GM21786 (cell line): ENCODE measurements around the gene MGMT.

Experiments
- ATAC-seq: cut with Tn5 transposase; IDR thresholded peaks from one replicate; pipeline ENCODE4 v1.9.1; 2021; ENCODE audit not compliant: unreplicated experiment

The MGMT gene

DNA sequence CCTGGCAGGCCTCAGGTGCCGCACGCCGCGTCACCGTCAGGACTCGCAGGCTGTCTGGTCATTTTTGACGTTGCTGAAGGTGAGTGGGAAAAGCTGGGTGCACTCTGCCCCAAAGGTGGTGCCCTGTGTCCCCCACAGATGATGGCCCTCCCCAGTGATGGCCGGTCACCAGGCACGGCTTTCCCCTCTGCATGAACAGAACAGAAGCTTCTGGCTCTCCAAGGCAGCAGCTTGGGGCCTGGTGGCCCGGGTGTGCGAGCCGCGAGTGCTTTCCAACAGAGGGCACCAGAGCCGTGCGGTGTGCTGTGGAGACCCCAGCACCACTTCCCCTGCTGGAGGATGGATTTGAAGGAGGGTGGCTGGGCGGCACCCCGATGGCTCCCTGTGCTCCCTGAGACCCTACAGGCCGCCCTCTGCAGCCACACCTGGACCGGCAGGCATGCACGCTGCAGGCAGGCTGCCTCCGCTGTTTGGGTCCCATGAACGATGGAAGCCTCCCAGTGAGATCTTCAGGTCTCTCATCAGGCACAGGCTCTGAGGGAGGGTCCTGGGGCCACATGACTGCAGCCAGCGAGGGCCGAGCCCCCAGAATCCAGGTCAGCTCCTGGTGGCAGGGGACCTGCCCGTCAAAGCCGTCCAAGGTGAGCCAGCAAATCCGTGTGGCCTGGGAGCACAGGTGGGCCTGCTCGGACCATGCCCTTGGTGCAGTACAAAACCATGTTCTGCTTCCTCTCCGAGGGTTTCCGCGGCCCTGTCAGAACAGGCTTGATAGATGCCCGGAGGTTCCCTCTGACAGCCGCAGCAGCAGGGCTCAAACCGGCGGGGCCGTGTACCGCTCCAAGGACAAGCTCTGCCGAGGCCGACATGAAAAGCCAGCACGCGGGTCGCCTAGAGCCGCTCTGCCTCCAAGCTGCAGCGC is 301.7 kb downstream of the MGMT start:
- ATAC-seq, result no peak

DNA sequence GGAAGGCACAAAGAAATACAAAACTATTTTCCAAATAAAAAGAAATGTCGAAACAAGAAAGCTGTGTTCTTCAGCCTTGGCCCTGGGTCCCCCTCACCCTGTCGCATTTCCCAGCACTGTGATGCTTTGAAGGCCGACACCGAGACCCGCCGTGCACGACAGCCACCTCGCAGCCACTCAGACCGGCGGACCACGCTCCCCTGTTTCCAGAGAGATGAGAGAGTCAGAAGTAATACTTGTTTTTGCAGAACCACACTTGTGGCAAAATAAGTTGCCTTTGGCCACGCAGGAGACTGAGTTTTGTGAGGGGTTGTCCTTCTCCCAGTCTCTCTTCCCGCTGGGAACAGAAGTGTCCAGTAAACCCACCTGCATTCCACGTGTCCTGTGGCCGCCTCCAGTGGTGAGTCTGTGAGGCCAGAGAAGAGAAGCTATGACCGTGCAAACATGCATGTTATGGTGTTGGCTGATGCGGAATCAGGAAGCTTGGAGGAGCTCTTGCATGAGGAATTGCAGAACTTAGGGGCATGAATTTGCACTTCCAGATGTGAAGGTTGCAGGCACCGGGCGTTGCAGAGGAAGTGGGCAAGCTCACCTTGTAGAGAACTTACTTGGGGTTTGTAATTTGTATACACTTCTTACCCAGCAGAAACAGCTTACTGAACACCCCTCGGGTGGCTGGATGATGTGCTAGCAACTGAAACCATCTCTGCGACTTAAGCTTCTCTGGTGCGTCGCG is 302.5 kb downstream of the MGMT start:
- no peak for ATAC-seq

DNA sequence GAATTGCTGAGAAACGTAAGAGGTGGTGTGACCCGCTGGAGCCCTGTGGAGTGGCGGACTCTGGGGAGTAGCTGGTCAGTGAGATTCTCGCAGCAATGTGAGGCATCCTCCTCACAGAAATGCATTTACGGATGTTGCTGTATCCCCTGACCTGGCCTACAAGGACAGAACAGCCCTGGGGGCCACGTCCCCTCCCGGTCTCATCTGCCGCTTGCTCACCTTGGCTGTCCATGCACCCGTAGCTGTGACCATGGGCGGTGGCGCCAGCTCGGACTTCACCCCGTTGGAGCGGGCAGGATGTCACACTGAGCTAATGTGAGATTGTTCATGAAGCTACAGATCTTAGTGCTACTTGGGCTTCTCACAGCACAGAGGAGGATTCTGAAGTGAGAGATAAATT is 303.2 kb downstream of the MGMT start:
- no peak for ATAC-seq

DNA sequence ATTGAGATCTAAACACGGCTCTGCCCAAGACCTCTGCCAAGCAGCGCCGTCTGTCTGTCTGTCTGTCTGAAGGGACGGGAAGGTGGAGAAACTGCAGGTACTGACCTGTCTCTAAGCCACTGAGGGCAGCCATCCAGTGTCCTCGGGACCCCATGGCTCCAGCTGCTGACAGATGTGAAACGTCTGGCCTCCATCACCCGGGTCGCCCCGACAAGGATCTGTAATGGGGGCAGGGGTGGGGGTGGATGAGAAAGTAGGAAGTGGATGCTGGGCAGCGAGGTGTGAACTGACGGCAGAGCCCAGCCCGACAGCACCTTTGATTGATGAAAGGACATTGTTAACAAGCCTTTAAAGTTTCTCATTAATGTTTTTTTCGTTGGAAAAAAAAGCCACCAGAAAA is 304.0 kb downstream of the MGMT start:
- no peak for ATAC-seq

DNA sequence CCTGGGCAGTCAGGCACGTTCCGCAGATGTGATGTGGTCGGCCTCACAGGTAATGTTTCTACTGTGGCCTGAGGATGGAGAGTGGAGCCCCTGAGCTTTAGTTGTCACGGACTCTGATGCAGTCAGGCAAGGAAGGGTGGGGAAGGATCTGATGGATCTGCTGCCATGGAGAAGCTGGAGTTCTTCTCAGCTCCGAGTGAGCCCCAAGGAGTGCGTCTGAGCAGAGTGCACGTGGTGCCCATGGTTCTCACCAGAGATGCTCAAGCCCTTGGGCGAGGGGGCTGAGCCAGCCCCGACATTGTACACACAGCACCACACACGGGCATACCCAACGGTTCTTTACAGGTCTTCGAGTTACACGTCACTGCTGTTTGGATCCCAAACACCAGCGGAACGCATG is 304.5 kb downstream of the MGMT start:
- no peak for ATAC-seq

DNA sequence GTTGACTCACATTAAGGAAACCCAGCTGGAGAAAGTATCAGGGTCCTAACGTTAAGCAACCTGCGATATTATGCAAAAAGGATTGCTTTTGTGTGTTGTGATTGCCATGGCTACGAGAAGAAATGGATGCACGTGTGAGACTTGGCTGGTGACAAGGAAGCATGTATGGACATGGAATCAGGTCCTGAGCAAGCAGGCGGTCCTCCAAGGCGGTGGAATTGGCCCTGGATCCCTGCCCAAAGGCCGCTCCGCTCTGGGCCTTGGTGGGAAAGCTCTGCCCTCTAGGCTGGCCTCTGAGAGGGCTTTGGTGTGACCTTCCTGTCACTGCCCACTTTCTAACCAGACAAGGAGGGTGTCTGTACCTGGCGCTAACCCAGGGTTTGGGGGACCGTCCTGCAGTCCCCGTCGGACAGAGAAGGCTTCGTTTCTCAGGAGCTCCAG is 305.0 kb downstream of the MGMT start:
- ATAC-seq, result no peak

DNA sequence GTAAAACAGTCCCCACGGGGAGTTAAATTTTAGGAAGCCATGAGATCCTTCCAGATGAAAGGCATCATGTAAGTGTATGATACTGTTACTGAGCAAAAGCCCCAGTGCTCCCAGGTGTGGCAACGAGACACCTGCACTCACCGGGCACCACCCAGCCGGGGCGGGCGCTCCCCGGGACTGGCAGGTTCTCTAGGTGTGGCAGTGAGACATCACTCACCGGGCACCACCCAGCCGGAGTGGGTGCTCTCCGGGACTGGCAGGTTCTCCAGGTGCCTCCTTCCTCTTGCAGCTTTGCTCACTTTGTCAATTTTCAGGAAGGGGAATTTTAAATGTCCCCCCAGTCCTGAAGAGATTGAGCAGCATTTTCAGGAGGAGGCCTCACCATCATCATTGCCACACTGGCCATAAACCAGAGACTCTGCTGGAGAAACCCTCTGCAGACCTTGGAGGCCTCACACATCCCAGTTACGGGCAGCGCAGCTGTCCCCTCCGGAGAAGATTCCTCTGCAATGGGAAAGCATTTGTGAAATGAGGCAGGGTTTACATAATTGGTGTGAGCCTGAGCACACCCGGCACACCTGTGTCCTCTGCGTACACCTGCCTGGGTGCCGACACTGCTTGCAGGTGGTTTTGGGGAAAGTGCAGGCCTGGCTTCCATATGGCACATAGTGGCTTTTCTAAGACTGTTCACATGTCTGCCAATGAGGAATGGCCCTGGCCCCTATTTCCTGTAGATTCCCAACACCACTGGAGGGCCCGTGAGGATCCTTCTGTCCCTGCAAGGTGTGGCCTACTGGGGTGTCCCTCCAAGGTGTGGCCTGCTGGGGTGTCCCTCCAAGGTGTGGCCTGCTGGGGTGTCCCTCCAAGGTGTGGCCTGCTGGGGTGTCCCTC is 305.7 kb downstream of the MGMT start:
- ATAC-seq, result no peak

DNA sequence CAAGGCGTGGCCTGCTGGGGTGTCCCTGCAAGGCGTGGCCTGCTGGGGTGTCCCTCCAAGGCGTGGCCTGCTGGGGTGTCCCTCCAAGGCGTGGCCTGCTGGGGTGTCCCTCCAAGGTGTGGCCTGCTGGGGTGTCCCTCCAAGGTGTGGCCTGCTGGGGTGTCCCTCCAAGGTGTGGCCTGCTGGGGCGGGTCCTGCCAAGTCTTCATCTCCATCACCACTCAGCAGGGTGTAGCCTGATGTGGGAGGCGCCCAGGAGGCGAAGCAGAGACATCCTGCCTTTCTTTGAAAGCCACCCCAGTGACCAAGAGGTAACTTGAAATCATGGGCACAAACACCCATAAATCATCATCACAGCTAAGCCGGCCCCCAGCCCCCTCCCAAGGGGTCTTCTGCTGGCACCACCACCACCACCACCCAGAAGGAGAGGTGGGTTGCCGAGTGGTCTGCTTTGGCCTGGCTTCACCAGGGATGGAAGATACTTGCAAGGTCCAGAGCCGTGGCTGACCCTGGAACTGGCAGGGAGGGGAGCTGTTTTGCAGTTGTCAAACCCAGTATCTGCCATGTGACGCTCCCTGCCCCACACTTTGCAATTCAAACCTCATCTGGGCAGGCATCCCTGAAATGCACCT is 306.4 kb downstream of the MGMT start:
- no peak for ATAC-seq

DNA sequence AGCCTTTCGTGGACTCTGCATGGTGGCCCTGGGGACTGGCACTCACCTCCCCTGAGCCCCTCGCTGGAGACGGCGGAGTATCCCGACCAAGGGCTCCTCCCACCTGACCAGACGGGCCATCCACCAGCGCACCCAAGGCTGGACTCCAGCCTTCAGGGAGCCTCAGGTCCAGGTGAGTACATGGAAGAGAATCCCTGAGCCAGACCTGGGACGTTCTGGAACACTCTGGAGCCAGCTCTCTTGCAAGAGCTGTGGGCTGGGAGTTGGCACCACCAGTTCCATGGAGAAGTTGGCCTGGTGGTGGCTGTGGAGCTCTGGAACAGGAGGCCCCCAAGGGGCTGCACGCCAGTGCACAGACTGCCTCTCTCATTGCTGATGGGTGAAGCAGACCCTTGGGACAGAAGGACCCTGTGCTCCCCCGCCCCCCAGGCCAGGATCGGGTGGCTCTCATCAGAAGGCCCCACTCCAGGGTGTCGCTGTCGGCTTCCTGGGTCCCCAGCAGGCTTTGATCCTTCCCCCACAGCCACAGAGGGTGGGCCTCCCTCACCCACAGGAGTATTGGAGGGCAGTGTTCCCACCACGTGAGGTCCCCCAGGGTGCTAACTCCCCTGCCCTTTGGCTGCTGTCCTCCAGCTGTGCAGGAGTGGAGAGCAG is 307.2 kb downstream of the MGMT start:
- no peak for ATAC-seq

DNA sequence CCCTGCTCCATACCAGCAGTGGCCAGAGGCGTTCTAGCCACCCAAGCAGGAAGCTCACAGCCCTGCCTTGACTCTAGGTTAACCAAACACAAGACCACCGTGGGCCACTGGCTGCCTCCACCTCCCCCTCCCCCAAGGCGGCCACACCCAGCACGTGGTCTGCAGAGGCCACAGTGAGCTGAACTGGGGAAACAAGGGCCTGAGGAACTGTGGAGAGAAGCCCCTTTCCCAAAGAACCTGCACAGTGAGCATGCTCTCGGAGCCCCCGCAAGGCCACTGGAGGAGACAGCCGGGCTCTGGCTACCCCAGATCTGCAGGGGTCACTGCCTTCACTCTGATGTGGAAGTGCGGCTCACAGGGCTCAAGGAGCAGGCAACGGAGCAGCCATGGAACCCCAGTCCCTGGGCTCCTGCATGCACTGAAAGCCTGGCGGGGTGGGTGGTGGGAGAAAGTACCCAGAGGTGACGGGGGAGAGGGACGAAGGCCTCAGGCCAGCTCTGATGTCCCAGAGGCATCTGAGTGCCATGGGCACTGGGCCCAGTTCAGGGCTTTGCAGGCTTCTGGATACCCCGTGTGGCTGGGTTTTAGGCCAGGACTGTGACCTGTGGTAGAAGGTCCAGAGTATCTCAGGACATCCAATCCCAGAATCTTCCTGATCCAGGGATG is 307.8 kb downstream of the MGMT start:
- no peak for ATAC-seq

DNA sequence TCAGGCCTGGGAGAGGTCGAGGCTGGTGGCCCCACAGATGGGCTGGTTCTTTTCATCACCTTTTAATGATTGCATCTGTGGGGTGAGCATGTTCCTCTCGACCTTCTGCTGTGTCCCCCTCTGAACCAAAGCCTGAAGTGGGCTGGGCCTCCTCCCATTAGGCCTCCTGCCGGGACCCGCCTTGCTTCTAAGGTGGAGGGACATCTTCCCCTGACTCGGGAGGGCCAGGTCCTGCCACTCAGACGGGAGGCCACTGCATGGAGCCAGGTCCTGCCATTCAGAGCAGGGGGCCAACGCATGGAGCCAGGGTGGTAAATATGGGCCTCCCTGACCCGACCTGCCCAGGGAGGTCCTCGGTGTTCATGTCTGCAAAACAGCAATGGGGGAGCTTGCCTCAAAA is 308.6 kb downstream of the MGMT start:
- ATAC-seq, result no peak

DNA sequence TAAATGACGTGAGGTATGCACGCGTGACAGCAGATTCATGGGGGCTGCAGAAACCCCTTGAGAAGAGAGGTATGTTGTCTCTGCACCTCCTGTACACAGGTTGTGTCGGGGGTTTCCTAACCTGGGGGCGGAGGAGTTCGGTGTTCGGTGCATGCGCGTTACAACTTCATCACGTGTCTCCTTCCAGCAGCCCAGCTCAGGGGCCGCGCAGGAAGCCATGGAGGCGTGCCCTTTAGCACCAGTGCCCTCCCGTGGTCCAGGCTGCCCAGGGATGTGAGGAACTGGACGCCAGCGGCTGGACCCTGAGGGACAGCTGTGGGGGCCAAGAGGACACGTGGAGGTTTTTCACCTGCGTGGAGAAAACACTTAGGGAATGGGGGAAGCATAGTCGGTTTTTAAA is 310.6 kb downstream of the MGMT start:
- ATAC-seq, result no peak

DNA sequence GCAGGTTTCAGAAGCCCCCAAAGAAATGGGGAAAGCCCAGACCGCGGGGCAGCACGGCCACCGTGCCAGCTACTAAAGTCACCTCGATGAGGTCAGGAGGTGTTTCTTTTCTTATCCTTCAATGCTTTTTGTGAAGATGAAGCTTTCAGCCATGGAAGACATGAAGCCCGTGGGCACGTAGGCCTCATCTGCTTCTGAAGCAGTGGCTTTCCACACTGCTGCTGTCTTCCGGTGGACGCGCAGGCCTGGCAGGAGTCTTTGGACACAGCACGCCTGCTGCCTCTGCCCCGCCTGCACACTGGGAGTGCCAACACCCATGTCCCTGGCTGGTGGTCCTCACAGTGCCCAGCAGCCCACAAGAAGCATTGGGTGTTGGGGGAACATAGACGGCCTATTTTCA is 311.5 kb downstream of the MGMT start:
- no peak for ATAC-seq

DNA sequence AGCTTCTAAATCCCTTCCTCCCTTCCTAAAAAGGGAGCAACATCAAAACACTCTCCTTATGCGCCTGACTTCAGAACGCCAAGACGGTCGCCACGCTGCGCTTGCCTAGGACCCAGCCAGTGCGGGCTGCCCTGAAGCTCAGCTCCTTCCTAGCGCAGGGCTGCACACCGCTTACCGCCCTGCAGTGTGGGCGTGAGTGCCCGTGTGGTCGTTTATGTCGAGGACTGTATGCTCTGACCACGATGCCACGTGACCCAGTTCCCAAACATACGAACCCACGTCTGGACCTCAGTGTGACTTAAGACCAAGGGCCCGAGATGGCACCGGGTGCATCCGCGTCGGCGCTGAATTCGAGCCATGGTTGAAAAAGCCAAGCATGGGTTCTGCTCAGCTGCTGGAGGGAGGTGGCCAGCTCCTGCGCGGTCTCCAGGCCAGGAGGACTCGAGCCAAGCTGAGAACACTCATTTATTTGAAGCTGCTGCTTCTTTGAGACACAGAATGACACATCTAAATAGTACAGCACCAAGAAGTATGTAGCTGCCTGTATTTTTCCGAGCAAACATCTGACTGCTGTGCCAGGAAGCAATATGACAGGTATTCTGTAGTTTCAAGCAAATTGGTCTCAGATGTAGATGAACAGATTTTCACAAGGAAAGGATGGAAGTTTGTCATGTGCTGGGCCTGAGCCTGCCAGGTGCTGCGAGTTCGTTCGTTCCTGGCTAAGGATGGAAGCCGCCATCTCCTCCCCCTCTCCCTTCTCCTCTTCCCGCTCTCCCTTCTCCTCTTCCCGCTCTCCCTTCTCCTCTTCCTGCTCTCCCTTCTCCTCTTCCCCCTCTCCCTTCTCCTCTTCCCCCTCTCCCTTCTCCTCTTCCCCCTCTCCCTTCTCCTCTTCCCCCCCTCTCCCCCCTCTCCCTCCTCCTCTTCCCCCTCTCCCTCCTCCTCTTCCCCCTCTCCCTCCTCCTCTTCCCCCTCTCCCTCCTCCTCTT is 312.4 kb downstream of the MGMT start:
- ATAC-seq, result no peak

DNA sequence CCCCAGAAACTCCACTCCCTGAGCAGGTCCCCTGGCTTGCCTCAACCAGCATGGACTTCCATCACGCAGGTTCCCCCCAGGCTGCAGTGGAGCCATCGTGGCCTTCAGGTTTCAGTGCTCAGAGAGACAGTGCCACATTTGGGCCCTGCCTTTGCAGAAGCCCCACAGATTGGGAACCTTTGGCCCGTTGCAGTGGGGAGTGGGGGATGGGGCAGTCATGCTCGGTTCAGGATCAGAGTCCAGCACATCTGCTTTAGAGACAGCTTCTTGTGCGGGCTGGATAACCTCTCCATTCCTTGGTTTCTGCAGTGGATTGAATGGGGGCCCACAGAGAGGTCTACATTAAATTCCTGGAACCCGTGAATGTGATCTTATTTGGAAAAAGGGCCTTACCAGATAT is 313.2 kb downstream of the MGMT start:
- ATAC-seq, result no peak

DNA sequence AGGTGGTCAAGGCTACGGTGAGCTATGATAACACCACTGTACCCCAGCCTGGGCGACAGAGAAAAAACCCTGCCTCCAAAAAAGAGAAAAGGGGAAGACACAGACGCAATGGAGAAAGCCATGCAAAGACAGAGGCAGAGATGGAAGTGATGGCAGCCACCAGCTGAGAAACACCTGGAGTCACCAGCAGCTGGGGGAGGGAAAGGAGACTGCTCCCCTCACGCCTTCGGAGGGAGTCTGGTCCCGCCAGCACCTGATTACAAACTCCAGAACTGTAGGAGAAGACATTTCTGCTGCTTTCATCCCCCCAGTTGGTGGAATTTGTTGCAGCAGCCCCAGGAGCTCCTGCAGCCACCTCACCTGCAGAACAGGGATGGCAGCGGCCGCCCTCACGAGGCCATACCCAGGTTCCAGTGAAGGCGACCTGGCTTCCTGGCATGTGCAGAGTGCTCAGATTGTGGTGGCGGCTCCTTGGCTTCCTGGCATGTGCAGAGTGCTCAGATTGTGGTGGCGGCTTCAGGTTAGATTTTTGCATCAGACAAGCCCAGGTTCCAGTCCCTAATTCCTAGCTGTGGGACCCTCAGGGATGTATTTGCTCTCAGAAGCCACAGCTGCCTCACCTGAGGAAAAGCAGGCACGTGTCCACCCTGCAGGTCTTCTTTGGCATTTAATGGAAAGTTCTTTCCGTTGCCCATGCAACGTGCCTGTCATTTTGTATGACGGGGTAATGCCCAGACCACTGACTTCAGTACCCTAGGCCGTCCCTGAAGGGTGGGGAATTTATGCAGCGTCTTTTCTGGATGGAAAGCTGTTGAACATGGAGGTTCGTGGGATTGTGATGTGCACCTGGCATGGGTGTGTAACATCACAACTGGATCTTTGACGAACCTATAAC is 314.1 kb downstream of the MGMT start:
- no peak for ATAC-seq

DNA sequence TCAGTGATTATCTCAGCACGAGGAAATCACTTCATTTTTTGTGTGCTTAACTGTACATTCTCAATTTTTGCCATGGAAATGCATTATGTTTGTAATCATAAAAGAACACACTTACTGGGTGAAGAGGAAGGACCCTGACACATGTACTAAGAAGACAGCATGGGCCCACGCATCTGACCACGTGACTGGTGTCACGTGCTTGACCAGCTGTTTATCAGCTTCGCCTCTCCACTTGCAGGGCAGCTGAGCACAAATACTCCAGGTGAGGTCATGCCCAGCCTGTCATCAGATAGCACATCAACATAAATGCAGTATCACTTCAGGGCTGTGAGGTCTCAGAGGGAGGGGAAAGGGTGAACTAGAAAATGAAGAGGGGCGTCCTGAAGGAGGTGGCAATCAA is 317.2 kb downstream of the MGMT start:
- no peak for ATAC-seq

DNA sequence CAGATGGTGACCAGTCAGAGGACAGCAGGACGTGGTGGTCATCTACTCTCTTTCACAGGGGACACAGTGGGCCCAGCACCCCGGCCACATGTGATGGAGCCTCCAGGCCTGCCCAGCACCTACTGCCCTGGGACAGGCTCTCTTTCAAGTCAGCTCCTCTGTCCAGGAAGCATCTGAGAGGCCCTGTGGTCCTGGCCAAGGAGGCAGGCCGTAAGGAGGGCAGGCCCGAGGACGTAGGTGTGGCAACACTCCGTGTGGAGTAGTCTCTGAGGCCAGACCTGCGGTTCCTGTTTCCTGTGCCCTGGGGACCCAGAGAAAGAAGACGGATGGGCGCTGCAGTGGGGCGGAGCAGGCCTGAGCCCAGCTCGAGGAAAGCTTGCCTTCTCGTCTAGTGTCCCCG is 317.9 kb downstream of the MGMT start:
- ATAC-seq, result no peak
